Activated CD8-positive, alpha-beta memory T cell treated with anti-CD3 and anti-CD28 coated beads, Interleukin-2, amount 50 U/mL, for 1 hour (primary cell): ENCODE results near the gene PLD1.
"Not testable (repeated sequence)": the region's sequence is repeated elsewhere in the genome, so short reads cannot be mapped to it uniquely, and the experiment has no call there.

Source experiments
- DNase-seq: peaks from one replicate; pipeline ENCODE4 v3.0.0-alpha.2; 2020; ENCODE audit errors: extremely low read depth

PLD1 gene

DNA sequence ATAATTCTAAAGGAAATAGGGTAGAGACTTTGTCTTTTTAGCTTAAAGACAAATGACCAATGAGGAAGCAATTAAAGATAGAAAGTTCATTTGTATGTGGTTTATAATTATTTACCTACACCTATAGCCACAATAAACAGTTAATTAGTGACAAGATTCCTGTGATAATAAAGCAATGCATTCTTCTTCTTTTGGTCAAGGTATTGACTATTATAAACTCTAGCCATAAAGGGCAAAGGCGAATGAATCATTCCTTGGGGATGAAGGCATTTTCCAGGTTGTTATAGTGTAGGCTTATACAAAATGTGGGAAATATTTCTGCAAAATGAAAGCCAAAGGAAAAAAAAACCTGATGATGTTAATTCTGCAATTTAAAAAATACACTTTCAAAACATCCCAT lies 115.4 kb downstream of the PLD1 start:
- DNase-seq: no peak

DNA sequence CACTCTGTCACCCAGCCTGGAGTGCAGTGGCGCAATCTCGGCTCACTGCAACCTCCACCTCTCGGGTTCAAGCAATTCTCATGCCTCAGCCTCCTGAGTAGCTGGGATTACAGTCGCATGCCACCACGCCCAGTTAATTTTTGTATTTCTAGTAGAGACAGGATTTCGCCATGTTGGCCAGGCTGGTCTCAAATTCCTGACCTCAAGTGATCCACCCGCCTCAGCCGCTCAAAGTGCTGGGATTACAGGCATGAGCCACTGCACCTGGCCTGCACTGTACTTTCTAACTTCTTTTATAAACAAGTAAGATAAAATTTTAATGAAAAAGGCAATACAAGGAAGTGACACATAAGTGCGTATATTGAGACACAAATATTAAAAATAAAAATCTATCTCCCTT lies 117.7 kb downstream of the PLD1 start:
- not testable (repeated sequence) for DNase-seq

GRCh38 chr3:171691485-171691884 lies 118.8 kb downstream of the PLD1 start:
- no peak for DNase-seq

- DNase-seq: no peak
Measured at GRCh38 chr3:171690281-171690680, 120.0 kb downstream of the PLD1 start.

- no peak for DNase-seq
Measured at GRCh38 chr3:171688593-171688992, 121.7 kb downstream of the PLD1 start.

GRCh38 chr3:171688002-171688401 lies 122.3 kb downstream of the PLD1 start:
- no peak for DNase-seq

GRCh38 chr3:171687581-171687980 lies 122.7 kb downstream of the PLD1 start:
- DNase-seq: no peak

- DNase-seq: no peak
Measured at GRCh38 chr3:171687064-171687463, 123.2 kb downstream of the PLD1 start.

DNA sequence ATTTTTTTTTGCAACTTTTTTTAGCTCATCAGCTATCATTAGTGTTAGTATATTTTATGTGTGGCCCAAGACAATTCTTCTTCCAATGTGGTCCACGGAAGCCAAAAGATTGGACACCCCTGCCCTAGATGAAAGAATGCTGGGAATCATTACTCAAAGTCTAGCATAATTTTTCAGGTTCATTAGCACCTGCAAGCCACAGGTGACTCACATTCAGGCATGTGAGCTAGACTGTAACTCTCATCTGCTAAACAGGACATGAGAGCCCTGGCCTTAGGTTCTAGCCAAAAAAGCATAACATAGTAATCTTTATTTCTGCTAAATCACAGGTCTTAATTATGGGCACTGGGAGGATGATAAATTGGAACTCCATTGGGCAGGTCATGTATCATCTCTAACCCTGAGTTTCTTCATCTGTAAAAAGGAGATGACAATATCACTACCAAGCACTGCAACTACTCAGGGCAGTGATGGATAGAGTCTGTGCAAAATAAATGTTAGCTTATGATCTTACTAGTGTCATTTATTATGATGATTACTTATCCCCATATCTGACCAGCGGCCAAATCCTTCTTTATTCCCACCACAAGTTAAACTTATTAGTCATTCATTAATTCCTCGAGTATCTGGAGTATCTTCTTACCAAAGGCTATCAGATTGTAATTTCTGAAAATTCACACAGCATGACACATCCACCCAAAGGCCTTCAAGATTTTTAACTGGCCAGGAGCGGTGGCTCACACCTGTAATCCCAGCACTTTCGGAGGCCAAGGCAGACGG lies 125.0 kb downstream of the PLD1 start:
- DNase-seq: no peak

DNA sequence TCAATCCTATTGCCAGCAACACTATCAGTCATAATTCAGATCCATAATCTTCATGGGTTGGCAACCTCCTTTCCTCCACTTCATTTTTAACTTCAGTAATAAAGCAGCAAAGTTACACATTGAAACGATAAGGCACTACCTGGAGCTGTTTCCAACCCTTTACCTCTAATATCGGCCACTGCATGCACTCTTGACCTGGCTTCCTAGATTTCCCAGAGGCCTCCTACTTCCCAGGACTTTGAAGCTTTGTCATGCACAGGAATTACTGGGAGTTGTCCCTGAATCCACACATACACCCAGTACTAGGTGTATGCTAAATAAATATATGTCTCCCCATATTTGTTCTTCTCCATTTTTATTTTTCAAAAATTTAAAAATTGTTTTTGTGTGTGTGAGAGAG lies 126.1 kb downstream of the PLD1 start:
- no peak for DNase-seq

- DNase-seq: no peak
Measured at GRCh38 chr3:171682743-171683142, 127.5 kb downstream of the PLD1 start.

DNA sequence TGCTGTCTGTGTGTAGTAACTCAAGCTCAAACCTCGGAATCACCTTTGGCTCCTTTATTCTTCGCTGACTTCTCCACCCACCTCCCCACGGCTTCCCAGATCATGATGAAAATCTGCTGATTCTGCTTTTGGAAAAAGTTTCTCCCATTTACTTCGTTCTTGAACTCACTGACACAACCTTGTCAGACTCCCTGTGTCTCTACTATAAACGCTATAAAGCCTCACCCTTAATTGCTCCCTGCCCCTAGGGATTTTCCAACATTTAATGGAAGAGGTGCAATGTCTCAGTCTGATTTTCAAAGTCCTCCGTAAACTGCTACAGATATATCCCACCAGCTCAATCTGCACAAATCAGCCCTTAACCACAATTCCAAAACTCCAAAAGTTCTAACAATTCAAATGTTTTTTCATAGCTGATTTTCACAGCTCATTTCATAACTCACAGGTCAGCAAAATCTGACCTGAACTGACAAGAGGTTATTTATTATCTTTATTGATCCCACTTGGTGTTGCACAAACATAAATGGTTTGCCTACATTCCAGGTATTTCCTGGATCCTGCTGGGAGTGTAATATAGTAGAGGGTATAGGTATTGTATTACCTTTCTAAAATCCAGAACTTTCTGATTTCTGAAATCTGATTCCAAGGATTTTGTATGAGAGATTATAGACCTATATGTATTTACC lies 129.4 kb downstream of the PLD1 start:
- DNase-seq: no peak

GRCh38 chr3:171678971-171679492 lies 131.3 kb downstream of the PLD1 start:
- no peak for DNase-seq

- DNase-seq: no peak
Measured at GRCh38 chr3:171677706-171678105, 132.6 kb downstream of the PLD1 start.

- no peak for DNase-seq
Measured at GRCh38 chr3:171676601-171677175, 133.6 kb downstream of the PLD1 start.

GRCh38 chr3:171673951-171674350 lies 136.3 kb downstream of the PLD1 start:
- no peak for DNase-seq

- no peak for DNase-seq
Measured at GRCh38 chr3:171672538-171672937, 137.7 kb downstream of the PLD1 start.

GRCh38 chr3:171672124-171672523 lies 138.2 kb downstream of the PLD1 start:
- DNase-seq: no peak

- DNase-seq: no peak
Measured at GRCh38 chr3:171671709-171672108, 138.6 kb downstream of the PLD1 start.

- DNase-seq: no peak
Measured at GRCh38 chr3:171666516-171666915, 143.8 kb downstream of the PLD1 start.

DNA sequence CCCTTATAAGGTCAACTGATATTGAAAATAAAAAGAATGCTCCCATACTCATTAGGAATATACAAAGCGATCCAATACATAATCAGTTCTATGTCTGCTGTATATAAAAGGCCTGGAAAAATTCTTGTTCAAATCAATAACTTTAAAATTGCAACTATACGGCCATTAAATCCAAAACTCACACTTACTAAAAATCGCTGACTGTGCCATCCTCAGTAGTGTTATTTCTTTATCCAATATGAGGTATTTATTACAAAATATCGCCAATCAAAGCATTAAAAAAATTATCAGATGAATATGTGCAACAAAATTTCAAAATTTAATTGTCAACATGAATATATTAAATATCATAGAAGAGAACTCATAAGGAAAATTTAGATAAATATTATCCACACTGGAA lies 146.5 kb downstream of the PLD1 start:
- DNase-seq: no peak

GRCh38 chr3:171661484-171661883 lies 148.8 kb downstream of the PLD1 start:
- no peak for DNase-seq

DNA sequence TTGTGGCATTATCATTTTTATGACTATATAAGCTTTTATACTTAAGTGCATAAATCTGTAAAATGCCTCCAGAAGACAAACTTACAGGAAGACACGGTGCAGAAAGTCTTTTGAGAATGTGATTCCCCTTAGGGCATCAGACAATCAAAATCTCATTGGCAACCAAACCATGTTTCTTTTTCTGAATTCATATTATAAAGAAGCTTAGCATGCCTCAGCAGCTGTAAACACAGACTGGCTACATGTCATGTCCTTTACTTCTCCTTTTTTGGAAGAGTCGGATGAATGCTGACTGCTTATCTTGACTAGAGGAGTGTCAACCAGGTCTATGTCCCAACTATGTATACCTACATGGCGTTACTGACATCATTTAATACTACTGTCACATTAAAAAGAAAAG lies 150.1 kb downstream of the PLD1 start:
- no peak for DNase-seq
